ENCODE results near the gene LRRC4C.

Gene LRRC4C

DNA sequence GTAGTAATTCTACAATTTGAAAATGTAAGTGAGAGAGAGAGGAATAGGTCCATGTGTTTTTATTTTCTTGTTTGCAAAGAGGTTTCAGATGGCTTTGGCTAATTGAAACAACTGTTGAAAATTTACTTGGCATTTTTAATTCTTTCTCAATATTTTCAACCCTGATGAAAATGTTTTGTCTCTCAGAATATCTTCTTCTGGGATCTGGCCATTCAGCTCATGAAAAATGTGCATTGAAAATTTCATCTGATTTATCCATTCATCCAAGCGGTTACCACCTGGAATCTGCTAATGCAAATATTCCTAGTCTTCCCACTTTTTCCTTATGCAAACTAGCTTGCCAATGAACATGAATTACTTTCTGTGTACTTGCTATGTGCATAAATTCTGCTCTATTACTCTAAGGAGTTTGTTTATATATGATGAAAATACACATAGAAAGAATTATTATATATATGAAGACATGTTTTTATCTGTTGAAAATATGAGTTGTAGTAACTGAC lies 621.2 kb downstream of the LRRC4C start:
- no peak for DNase-seq

DNA sequence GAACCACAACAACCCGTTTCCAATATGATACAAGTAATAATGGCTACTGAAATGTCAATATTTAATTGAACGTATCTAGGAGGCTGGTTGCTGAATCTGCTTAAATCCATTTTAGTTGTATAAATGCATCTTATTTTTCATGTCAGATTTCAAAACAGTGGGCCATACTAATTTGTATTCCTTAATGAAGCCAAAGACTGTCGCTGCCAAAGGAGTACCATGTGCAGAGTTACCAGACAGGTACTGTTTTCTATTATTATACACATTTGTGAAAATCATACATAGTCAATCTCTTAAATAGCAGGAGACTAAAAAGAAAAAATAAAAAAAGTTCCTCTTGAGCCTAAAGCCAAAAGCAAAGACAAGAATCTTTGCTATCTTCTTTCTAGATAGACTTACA lies 632.3 kb downstream of the LRRC4C start:
- DNase-seq, result no peak

DNA sequence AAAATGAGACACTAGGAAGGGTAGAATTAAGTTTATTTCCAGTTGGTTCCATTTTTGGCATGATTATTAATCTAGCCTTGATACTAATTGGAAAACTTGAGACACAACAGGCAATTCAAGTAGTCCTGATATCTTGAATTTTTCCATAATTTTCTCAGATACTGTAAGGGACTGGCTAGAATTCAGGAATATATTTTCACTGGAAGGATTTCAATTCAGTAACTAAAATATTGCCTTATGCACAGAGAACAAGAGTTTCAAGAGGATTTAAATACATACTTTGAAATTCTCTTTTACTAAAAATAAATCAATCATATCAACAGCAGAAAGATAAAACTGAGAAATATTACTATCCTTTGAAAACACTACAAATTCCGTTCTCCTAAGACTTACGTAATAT lies 632.9 kb downstream of the LRRC4C start:
- DNase-seq, result no peak

DNA sequence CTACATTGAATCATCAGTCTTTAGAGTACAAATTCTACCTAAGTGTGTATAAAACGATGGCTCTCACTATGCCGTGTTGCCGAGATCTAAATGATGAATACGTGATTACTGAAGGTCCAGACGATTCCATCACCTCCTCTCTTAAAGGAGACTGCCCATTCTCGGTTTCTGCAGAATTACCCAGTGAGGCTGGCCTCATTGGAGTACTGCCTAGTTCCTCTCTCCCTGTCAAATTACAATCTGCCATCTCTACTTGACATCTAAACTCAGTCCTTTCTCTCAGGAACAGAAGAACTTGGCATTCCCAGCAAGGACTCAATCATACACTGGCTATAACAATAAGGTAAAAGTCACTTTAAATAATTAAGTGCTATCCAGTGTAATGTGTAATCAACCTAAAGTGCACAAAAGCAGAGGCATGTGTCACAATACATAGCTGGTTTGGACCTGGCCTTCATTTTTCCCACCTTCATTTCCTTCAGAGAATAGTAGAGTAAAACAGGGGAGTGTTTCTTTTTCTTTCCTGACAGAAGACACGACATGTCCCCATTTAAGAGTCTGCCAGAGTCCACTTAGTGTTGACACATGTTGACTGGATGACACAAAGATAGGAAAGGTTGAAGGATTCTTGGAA lies 634.1 kb downstream of the LRRC4C start:
- no peak for DNase-seq

DNA sequence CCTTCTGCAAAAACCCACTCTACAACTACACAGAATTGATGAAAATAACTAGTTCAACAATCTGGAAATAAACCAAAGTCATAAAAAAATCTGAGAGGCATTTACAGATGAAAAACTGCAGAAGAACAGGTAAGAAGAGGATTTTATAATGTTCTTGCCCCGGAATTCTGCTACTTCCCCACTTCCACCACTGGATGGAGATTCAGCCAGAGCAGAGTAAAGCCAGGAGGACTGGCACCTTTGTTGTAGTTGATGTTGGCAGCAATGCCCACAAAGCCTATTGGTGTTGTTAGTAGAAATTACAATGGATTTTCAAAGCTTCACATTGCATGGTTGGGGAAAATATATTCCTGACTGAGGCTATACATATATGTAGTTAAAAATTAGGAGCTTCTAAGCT lies 640.2 kb downstream of the LRRC4C start:
- no peak for DNase-seq

DNA sequence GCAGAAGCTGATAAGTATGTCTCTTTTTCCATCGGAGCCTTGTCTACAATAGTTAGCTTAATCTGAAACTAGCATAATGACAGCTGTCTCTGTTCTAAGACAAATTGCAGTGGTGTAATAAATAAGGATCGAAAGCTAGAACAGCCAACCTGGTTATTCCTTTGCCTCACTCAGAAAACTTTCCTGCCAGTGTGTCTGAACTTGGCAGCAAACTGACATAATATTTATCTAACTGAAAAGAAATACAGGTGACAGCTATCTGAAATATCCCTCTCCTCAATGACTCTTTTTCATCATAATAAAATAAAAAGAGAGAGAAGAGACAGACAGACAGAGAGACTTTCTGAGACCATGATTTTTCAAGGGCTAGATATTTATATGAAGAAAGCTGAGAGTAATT lies 642.5 kb downstream of the LRRC4C start:
- DNase-seq, result no peak

DNA sequence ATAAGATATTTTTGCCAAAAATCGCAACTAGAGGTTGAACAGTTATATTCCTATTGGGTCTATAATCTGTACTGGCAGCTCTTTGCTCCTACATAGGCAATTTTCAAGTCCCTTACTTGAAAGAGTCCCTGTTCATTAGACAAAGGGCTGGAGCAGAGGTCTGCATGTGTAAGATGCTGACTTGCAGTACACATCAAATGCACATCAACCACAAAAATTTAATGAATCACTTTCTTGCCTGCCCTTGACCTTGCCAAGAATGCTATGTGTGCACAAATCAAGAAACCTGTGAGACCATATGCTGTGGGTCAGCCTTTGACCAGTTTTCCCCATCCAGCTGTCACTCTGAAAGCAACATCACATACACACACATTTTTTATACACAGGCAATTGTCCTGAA lies 661.5 kb downstream of the LRRC4C start:
- DNase-seq, result no peak

DNA sequence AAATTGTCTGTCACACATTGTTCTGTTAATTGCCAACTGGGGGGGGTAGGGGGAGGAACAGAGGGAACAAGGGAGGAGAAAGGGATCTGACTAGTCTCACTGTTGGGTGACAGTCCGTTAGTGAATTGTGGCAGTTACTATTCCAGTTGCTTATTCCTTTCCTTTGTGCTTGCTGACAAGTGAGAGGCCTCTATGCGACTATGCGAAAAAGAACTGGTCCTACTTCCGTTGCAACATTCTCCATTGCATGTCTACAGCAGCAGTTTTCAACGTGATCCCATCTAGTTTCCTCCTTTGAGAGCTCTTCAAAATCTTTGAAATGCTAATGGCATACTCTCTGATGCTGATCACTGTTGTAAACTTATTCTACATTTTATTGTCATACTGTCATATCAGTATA lies 672.2 kb downstream of the LRRC4C start:
- no peak for DNase-seq

DNA sequence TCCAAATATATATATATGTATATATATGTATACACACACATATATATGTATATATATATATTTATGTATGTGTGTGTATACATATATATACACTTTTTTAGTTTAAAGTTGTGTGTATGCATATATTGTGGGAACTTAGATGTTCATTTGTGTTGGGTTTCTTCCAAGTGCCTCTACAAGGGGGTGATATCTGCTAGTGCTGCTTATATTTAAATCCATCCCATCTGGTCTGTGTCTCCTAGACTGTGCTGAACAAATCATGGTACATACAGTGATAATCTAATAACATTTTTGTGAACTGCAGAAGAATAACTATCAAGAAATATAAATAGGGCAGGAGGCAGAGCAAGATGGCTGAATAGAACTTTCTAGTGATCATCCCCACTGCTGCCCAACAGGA lies 696.4 kb downstream of the LRRC4C start:
- DNase-seq, result no peak

DNA sequence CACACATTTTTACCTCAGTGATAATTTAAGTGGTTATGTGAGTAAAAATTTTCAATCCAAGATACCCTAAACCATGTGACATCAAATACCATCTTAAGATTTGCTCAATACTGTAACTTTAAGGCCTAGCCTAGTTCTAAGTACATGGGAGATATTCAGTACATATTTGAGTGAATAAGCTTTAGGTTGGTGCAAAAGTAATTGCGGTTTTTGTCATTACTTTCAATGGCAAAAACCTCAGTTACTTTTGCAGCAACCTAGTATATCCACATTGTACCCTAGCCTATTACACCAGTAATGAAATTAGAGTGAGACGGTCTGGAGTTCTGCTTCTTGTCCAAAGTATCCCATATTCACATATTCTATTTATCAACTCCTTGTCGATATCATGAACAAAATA lies 700.1 kb downstream of the LRRC4C start:
- no peak for DNase-seq

DNA sequence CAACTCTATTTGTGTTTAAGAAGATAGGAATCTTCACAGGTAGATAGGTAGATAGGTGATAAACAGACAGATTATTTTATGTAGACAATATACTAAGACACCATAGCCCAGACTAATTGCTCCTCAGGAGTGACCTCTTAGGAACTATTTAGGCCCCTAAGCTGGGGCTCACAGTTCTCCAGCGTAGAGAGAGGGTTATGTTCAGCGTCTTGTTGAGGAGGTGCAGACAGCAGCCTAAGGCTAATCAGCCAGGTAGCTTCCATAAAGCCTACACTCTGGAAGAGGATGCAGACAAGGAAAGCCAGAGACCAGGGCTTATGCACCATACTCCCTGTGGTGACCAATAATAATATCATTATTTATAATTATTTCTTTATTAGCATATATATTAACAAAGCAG lies 705.2 kb downstream of the LRRC4C start:
- DNase-seq, result no peak

DNA sequence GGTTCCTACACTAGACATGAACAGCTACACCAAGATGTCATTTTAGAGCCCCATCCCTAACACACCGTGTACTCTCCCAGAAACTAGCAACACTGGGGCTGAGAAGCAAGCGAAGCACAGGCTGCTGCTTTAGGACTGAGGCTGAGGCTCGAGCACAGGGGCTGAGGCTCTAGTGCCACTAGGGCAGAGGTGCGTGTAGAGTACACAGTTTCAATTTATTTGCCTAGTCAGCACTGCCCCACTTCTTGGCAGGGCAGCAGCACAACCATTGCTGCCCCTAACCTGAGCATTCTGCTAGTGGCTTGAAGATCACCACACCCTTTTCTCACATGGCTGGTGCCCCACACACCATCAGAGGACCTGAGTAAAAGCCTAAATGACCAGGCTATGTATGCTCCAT lies 713.2 kb downstream of the LRRC4C start:
- no peak for DNase-seq

DNA sequence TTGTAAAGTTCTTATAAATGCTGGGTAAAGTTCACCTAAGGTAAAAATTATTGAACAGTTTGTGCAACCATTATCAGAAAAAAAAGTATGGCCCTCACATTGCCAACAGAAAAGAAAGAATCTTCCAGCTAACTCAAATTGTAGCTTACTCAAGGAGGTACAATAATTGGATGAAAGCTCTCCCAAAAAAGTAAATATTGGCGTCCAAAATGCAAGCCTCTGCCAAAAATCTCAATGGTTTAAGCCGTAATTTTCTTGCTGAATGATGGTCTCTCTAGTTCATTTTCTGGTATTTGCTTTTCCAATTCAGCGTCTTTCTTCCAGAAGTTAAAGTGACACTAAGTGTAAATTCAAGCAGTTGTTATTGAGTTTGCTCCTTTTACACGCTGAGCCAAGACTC lies 727.3 kb downstream of the LRRC4C start:
- no peak for DNase-seq

DNA sequence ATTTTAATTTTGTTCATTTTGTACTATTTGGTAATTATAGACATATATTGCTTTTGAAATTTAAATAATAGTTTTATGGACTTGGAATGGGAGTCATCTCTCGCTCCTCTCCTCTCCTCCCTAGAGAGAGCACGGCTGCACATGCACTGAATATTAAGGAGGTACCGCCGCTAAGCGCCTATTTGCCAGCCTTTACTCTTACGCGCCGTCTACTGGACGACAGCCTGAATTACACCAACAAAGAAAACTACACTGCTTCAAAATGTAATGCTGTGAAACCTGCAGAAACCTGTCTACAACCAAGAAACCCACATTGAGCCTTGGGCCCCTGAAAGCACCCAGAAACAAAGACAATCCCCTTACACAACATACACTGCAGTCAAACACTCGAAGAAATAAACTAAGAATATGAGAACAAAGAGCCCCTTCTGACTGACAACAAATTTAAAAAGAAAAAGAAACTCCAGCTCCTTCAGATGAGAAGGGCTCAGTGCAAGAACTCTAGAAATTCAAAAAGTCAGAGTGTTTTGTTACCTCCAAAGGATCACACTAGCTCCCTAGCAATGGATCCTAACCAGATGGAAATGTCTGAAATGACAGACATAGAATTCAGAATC lies 737.2 kb downstream of the LRRC4C start:
- DNase-seq, result no peak

DNA sequence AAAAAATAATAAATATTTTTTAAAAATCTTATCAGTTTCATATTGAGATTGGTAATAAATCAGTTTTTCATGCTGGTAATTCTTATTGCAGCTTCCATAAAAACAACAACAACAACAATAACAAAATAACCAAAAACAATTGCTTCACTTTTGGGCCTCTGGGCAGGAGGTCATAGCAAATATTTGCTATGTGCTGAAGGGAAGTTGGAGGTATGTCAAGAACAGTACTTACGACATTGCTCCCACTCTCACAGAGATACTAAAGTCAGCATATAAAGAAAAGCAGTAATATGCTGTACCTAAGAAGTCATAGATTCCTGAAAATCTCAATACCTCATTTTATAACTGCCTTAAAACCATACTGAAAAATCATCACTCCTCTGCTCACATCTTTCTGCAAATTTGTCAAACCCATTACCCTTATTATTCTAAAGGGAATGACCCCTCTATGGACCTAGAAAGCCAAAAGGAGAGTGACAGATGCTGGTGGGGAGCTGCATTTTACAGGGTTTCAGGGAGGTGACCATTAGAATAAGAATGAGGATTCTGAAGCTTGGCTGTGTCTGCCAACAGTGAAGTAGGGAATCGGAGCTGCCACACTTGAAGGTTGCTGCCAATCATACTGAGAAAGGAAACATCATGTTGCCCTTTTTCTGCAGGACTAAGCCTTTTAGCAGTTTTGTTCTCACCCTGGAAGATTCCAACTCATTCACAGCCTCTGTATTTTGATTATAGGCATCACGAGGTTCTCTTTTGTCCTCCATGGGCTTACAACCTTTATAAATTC lies 742.9 kb downstream of the LRRC4C start:
- no peak for DNase-seq

DNA sequence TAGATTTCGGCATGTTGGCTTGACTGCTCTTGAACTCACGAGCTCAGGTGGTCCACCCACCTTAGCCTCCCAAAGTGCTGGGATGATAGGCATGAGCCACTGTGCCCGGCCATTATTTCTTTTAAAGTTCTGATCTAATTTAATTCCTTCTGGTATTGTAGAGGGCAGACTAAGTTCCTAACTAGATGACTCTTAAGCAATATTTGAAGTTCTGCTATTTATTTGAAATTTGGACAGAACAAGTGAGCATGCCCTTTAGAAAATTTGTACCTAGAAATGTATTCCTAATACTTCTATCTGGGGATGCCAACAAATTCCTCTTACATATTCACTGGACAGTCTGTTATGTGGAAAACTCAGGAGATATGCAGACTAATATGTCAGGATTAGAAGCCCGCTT lies 746.4 kb downstream of the LRRC4C start:
- no peak for DNase-seq

DNA sequence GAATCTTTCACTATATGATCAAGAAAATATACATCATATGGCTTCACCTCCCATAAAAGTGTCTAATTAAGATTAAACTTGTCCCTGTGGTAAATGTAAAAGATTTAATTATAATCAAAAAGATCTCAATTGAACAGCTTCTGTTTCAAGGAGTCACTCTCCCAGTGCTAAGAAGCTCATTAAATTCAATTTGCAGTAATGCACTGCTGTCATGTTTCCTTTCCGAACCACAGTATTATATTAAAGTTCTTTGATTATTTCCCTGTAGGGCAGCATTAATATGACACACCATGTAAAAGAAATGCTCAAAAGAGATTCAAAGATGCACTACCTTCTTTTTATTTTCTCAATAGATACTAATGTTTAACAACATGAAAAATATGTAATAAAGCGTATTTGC lies 758.4 kb downstream of the LRRC4C start:
- no peak for DNase-seq

DNA sequence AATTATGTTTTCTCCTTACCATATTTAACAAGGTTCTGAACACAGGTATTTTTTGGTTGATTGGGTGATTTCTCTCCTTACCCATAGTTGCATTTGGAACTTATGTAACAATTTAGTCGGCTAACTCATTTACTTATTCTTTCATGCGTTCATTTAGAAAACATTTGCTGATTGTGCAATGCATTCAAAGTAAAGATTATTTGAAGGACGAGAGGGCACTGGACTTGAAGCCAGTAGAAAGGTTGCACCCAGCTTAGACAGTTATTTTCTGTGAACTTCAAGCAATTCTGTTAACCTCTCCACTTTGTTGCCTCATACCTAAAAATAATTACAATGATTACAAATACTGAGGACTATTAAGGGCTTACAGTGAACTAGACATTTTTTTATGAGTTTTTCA lies 769.6 kb downstream of the LRRC4C start:
- no peak for DNase-seq

DNA sequence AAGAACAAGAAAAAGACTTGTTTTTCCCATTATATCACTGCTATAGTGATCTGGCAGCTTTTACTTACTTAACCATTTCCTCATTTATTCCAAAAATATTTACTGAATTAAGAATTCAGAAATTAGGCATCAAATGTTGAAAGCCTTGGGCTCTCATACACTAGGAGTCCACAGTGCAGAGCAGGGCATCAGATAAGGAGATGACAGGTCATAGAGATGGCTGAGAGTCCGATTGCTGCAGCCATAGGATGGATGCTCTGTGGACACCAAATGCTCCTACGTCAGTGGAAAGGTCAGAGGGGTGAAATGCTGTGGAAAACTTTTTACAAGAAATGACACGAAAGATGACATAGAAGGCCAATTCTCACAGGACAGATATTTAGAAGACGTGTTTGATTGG lies 771.1 kb downstream of the LRRC4C start:
- no peak for DNase-seq

DNA sequence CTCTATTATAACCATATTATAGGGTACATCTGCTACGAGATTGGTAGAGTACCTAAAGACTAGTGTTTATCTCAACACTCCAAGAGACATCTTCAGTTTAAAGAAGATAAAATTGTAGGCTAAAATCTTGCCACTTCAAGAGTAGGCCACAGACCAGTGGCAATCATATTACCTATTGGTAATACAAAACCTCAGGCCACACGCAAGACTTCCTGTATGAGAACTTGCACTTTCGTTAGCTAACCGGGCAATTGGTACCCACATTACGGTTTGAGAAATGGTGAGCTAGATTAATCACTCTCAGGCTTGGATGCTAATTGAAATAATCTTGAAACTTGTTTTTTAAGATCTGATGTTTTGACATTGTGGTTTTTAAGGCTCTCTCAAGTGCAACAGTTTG lies 772.7 kb downstream of the LRRC4C start:
- DNase-seq, result no peak

DNA sequence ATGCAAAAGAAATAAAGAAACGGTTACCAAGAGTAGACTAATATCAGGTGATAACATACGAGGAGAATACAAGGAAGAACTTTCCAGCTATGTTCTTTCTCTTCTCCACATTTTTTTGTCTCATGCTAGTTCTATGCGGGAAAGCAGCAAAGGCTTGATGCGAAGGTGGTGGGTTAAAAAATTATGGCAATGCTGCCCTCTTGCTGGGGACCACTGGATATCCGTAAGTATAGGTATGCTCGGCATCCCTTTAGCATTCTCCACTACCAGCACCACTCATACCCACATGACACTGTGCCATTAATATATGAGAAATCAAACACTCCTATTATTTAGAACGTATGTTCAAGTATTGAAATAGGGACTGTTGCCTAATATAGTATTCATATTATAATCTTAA lies 776.4 kb downstream of the LRRC4C start:
- no peak for DNase-seq

DNA sequence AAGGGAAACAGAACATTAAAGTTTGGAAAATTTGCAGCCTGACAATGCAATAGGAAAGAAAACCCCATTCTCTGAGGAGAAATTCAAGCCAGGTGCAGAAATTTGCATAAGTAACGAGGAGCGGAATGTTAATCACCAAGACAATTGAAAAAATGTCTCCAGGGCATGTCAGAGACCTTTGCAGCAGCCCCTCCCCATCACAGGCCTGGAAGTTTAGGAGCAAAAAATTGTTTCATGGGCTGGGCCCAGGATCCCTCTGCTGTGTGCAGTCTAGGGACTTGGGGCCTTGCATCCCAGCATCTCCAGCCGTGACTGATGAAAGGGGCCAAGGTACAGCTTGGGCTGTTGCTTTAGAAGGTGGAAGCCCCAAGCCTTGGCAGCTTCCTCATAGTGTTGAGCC lies 780.2 kb downstream of the LRRC4C start:
- no peak for DNase-seq

DNA sequence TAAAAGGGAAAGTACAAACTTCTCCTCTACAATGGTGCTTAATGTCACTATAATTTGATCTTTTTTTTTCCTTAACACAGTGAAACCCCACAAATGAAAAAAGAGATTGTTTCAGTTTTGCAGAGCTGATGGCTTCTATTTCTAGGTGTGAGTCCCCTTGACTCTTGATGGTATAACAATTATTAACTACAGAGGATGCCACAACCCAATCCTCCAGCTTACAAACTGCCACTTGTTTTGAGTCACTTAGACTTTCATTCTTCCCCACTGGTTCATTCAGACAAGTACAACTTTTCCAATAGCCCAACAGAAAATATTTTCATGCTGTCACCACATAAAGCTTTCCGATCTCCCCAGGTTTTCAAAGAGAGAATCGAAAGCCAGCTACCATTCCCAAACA lies 812.2 kb downstream of the LRRC4C start:
- no peak for DNase-seq

DNA sequence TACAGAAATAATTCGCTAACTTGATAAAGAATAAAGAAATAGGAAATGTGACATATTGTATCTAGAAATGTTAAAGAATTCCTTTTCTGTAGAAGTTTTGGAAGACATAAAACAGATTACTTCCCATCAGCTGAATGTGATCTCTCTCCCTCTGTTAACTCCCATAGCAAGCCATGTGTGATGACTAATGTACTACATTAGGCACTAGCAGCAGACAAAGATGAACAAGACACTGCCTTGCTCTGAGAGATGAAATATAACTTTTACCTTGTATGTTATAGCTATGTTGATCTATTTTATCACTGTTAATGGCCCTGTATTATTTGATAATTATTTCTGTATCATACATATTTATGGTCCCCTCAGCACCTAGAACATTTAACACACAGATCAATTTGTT lies 817.2 kb downstream of the LRRC4C start:
- DNase-seq, result no peak

Data from CD4-positive, alpha-beta T cell treated with Interleukin-10 for 1 hour (primary cell).